Neural cell (in vitro differentiated cells): ENCODE measurements around the gene BACE1-AS. TPM values are rescaled to one million over a fixed set of nuclear protein-coding genes. Genes with fewer than 3 reads are reported as not detected.
A peak's percentile ranks its signal among the peaks of the same experiment; 100 is the strongest.
"Not testable (repeated sequence)": the region's sequence is repeated elsewhere in the genome, so short reads cannot be mapped to it uniquely, and the experiment has no call there.

Experiments used
- H2AFZ ChIP-seq: fragments of 200-600, 300-800 bp; sonication (generic), shearing (Covaris generic); 2 replicates; pipeline ENCODE4 v1.6.0; 2014; ENCODE audit warnings: low read depth, mild to moderate bottlenecking, antibody characterized with exemption, low read length, moderate library complexity
- H3F3A ChIP-seq: fragments of 200-600 bp; shearing (Covaris generic); 2 replicates; pipeline ENCODE4 v1.6.1; 2016; ENCODE audit warnings: mild to moderate bottlenecking, moderate library complexity, mixed read lengths, antibody characterized with exemption, low read length; ENCODE audit not compliant: insufficient read depth, poor library complexity, severe bottlenecking
- H3K27ac ChIP-seq: fragments of 200-600, 300-800 bp; sonication (generic), shearing (Covaris generic); 2 replicates; pipeline ENCODE4 v1.5.1; 2014; ENCODE audit warnings: mild to moderate bottlenecking, low read length, moderate library complexity
- H3K27me3 ChIP-seq: fragments of 300-800, 200-600 bp; sonication (generic), shearing (Covaris generic); 2 replicates; pipeline ENCODE4 v1.6.0; 2014; ENCODE audit warnings: mild to moderate bottlenecking, low read depth, low read length, moderate library complexity; ENCODE audit not compliant: insufficient read depth
- H3K36me3 ChIP-seq: fragments of 300-800, 200-600 bp; sonication (generic), shearing (Covaris generic); 2 replicates; pipeline ENCODE4 v1.5.1; 2014; ENCODE audit warnings: mild to moderate bottlenecking, antibody characterized with exemption, low read length, moderate library complexity; ENCODE audit not compliant: insufficient read depth
- H3K4me2 ChIP-seq: fragments of 300-800, 200-600 bp; sonication (generic), shearing (Covaris generic); 2 replicates; pipeline ENCODE4 v1.6.0; 2014; ENCODE audit warnings: mild to moderate bottlenecking, low read length
- H3K4me3 ChIP-seq: fragments of 300-800, 200-600 bp; sonication (generic), shearing (Covaris generic); 2 replicates; pipeline ENCODE4 v1.5.1; 2014; ENCODE audit warnings: mild to moderate bottlenecking, low read length, moderate library complexity
- H3K79me2 ChIP-seq: fragments of 200-600 bp; shearing (Covaris generic); replicated peaks from 2 replicates; pipeline ENCODE4 v1.6.0; 2014; ENCODE audit warnings: mild to moderate bottlenecking, low read length, moderate library complexity; ENCODE audit not compliant: insufficient read depth
- H3K9ac ChIP-seq: fragments of 300-800, 200-600 bp; sonication (generic), shearing (Covaris generic); 2 replicates; pipeline ENCODE4 v1.6.1; 2016; ENCODE audit warnings: mild to moderate bottlenecking, low read length, mixed read lengths
- H3K9me2 ChIP-seq: fragments of 200-600 bp; shearing (Covaris generic); 2 replicates; pipeline ENCODE4 v1.6.1; 2016; ENCODE audit warnings: mild to moderate bottlenecking, low read length, mixed read lengths; ENCODE audit not compliant: insufficient read depth
- H3K9me3 ChIP-seq: fragments of 200-600, 300-800 bp; sonication (generic), shearing (Covaris generic); 2 replicates; pipeline ENCODE4 v1.6.1; 2016; ENCODE audit warnings: mild to moderate bottlenecking, mixed run types, low read length, moderate library complexity, mixed read lengths
- H4K20me1 ChIP-seq: fragments of 200-600 bp; shearing (Covaris generic); 2 replicates; pipeline ENCODE4 v1.6.1; 2016; ENCODE audit warnings: mild to moderate bottlenecking, mixed run types; ENCODE audit not compliant: insufficient read depth
- CTCF ChIP-seq: fragments of 450-650 bp; IDR thresholded peaks from 2 replicates; pipeline ENCODE4 v1.5.1; 2014; ENCODE audit warnings: antibody characterized with exemption, mild to moderate bottlenecking, moderate library complexity; ENCODE audit not compliant: poor library complexity, severe bottlenecking
- EP300 ChIP-seq: fragments of 450-650 bp; conservative IDR thresholded peaks from 2 replicates; pipeline ENCODE4 v1.6.1; 2014; ENCODE audit warnings: antibody characterized with exemption, mild to moderate bottlenecking, moderate library complexity; ENCODE audit not compliant: poor library complexity, severe bottlenecking
- EZH2 ChIP-seq: fragments of 200-600, 300-800 bp; shearing (Covaris generic), sonication (generic); IDR thresholded peaks from 2 replicates; pipeline ENCODE4 v1.6.1; 2014; ENCODE audit warnings: antibody characterized with exemption, low read length, borderline replicate concordance, mild to moderate bottlenecking; ENCODE audit not compliant: insufficient read depth, poor library complexity, severe bottlenecking
- MXI1 ChIP-seq: fragments of 450-650 bp; conservative IDR thresholded peaks from 2 replicates; pipeline ENCODE4 v1.6.1; 2014; ENCODE audit warnings: antibody characterized with exemption, mild to moderate bottlenecking; ENCODE audit not compliant: poor library complexity, severe bottlenecking
- POLR2AphosphoS5 ChIP-seq: IDR thresholded peaks from 2 replicates; pipeline ENCODE4 v1.6.1; 2012
- RAD21 ChIP-seq: fragments of 450-650 bp; conservative IDR thresholded peaks from 2 replicates; pipeline ENCODE4 v1.6.1; 2014; ENCODE audit warnings: antibody characterized with exemption, mild to moderate bottlenecking, moderate library complexity
- REST ChIP-seq: IDR thresholded peaks from 2 replicates; pipeline ENCODE4 v1.6.1; 2012; ENCODE audit warnings: borderline replicate concordance
- SMC3 ChIP-seq: fragments of 450-650 bp; conservative IDR thresholded peaks from 2 replicates; pipeline ENCODE4 v1.6.1; 2014; ENCODE audit warnings: antibody characterized with exemption, mild to moderate bottlenecking, moderate library complexity; ENCODE audit not compliant: poor library complexity
- TAF1 ChIP-seq: IDR thresholded peaks from 2 replicates; pipeline ENCODE4 v1.6.1; 2012; ENCODE audit warnings: low read depth
- polyA plus RNA-seq: library from polyadenylated mRNA; depleted of rRNA; stranded (reverse); fragments of >200 nt; gene quantifications from 2 replicates; pipeline ENCODE4 v1.2.3, GENCODE V29; 2014

The BACE1-AS gene
- polyA plus RNA-seq, 1 donor from 2014 or later = 3.8 TPM

GRCh38 chr11:117318738-117319137, 27.6 kb downstream of the BACE1-AS start:
- Histone ChIP-seq H3K27me3 (no peaks in the 10 kb centered on the region), H3K9me2 (no peaks in the 10 kb centered on the region), H3F3A (no peaks in the 10 kb centered on the region), H2AFZ (no peak overlapping the region), H4K20me1 (no peaks in the 10 kb centered on the region), H3K9ac (no peak overlapping the region), H3K9me3 (no peaks in the 10 kb centered on the region), H3K4me3 (no peak overlapping the region), H3K79me2 (no peaks in the 10 kb centered on the region), H3K27ac (no peak overlapping the region), H3K4me2 (no peak overlapping the region), H3K36me3 (no peaks in the 10 kb centered on the region)
- TF ChIP-seq SMC3 = no peak
- no peak for TF ChIP-seq CTCF
- no peak for TF ChIP-seq POLR2AphosphoS5
- TF ChIP-seq TAF1 = no peak
- no peak for TF ChIP-seq EP300

- Histone ChIP-seq H4K20me1 (no peaks in the 10 kb centered on the region), H3K27me3 (no peaks in the 10 kb centered on the region), H3K36me3 (no peaks in the 10 kb centered on the region), H3F3A (no peaks in the 10 kb centered on the region), H3K9me3 (no peaks in the 10 kb centered on the region), H3K4me2 (no peak overlapping the region), H3K79me2 (no peaks in the 10 kb centered on the region), H3K9me2 (no peaks in the 10 kb centered on the region), H3K9ac (no peak overlapping the region), H3K4me3 (no peak overlapping the region), H3K27ac (no peak overlapping the region), H2AFZ (no peak overlapping the region)
- TF ChIP-seq EZH2 (no peak), SMC3 (no peak), EP300 (no peak), POLR2AphosphoS5 (no peak), TAF1 (no peak), REST (no peak), CTCF (no peak), RAD21 (no peak), MXI1 (no peak)
Measured at GRCh38 chr11:117319214-117319840, 28.2 kb downstream of the BACE1-AS start.

GRCh38 chr11:117327255-117327566, 36.1 kb downstream of the BACE1-AS start:
- H3K4me3 ChIP-seq = peak overlapping the region; percentile 77
- not testable (repeated sequence) for H3K36me3 ChIP-seq, H3K9me3 ChIP-seq, H2AFZ ChIP-seq, H3K27ac ChIP-seq, H3K9ac ChIP-seq, H4K20me1 ChIP-seq, H3F3A ChIP-seq, H3K4me2 ChIP-seq, H3K27me3 ChIP-seq, H3K79me2 ChIP-seq, H3K9me2 ChIP-seq
